OCI-M2 (cell line): ENCODE results near the gene NR1D1.

ENCODE experiments used
- DNase-seq: peaks from one replicate; lab custom pipeline; 2025; ENCODE audit not compliant: unreplicated experiment; lab: John Stamatoyannopoulos, UW

The NR1D1 gene

GRCh38 chr17:40111221-40112128 lies 11.1 kb upstream of the NR1D1 start:
- peak; percentile 61 for DNase-seq

GRCh38 chr17:40110026-40110845 lies 9.8 kb upstream of the NR1D1 start:
- DNase-seq = no peak

GRCh38 chr17:40108970-40109824 lies 8.8 kb upstream of the NR1D1 start:
- DNase-seq = no peak

- no peak for DNase-seq
Measured at GRCh38 chr17:40107522-40108174, 7.3 kb upstream of the NR1D1 start.

- no peak for DNase-seq
Measured at GRCh38 chr17:40106760-40107521, 6.6 kb upstream of the NR1D1 start.

- no peak for DNase-seq
Measured at GRCh38 chr17:40105861-40106759, 5.7 kb upstream of the NR1D1 start.

- DNase-seq = no peak
Measured at GRCh38 chr17:40104594-40105486, 4.5 kb upstream of the NR1D1 start.

GRCh38 chr17:40103688-40104087 lies 3.3 kb upstream of the NR1D1 start:
- no peak for DNase-seq

- DNase-seq = no peak
Measured at GRCh38 chr17:40103071-40103661, 2.8 kb upstream of the NR1D1 start.

GRCh38 chr17:40101367-40102210 lies 1.2 kb upstream of the NR1D1 start:
- DNase-seq = no peak

- DNase-seq = peak; percentile 75
Measured at GRCh38 chr17:40100669-40101366, 429 bp upstream of the NR1D1 start.

GRCh38 chr17:40099619-40100418 lies 570 bp downstream of the NR1D1 start:
- no peak for DNase-seq

GRCh38 chr17:40098846-40099618 lies 1.4 kb downstream of the NR1D1 start:
- peak; percentile 85 for DNase-seq
